GM12878 (cell line): ENCODE data around the gene GSKIP. TPM values are rescaled to one million over a fixed set of nuclear protein-coding genes. Genes with fewer than 3 reads are reported as not detected.

Experiments used
- ATAC-seq: fragments of 200-7000 bp; cut with Tn5 transposase; 3 replicates; pipeline ENCODE4 v1.9.1; 2020; ENCODE audit warnings: mild to moderate bottlenecking, moderate library complexity
- Bru-seq: library from RNA; stranded (reverse); fragments of 400-500 nt; gene quantifications from one replicate; lab custom pipeline; 2021; lab: Mats Ljungman, UMichigan
- BruChase-seq, 2 experiments: library from RNA; stranded (reverse); fragments of 400-500 nt; gene quantifications; one replicate each; lab custom pipeline; 2021; lab: Mats Ljungman, UMichigan
- BruUV-seq: library from RNA; stranded (reverse); fragments of 400-500 nt; replicated peaks from 2 replicates; lab custom pipeline; 2021; lab: Mats Ljungman, UMichigan
- CTCF ChIA-PET: fragments of 300-600 bp; sonication (Branson Sonifier 250); formaldehyde crosslinking; extraction: SDS; loops from one replicate; lab custom pipeline; 2021; ENCODE audit warnings: inconsistent platforms; lab: Yijun Ruan, JAX
- POLR2A ChIA-PET: fragments of 350-600 bp; formaldehyde crosslinking; extraction: SDS; loops from one replicate; lab custom pipeline; 2021; ENCODE audit warnings: inconsistent platforms; lab: Charles Lee
- RAD21 ChIA-PET: fragments of 300-600 bp; sonication (Branson Sonifier 250); formaldehyde crosslinking; loops from one replicate; lab custom pipeline; 2023; ENCODE audit warnings: antibody characterized with exemption; ENCODE audit not compliant: unreplicated experiment; lab: Charles Lee
- SMC1A ChIA-PET: fragments of 300-600 bp; sonication (Branson Sonifier 250); formaldehyde crosslinking; loops from one replicate; lab custom pipeline; 2023; ENCODE audit not compliant: unreplicated experiment, uncharacterized antibody; lab: Charles Lee
- DNase-seq: peaks from one replicate; pipeline ENCODE4 v3.0.0-alpha.2; 2011; ENCODE audit warnings: low read depth, low spot score
- FAIRE-seq: peaks from 3 replicates; lab custom pipeline; 2011; peaks lifted over from hg19 to GRCh38; lab: Jason Lieb, UNC
- H2AFZ ChIP-seq: 2 replicates; pipeline ENCODE4 v1.6.0; 2011; ENCODE audit warnings: low read depth, low read length, control low read depth; ENCODE audit not compliant: control insufficient read depth
- H3K27ac ChIP-seq: 2 replicates; pipeline ENCODE4 v1.5.1; 2011; ENCODE audit warnings: control low read depth; ENCODE audit not compliant: control insufficient read depth, insufficient read depth
- H3K27me3 ChIP-seq, 2 experiments: replicated peaks in 1 of 2; 2 replicates each; pipeline versions ENCODE4 v1.6.0 to v1.6.1; 2011; ENCODE audit warnings: low read length in 1 of 2; ENCODE audit not compliant: control insufficient read depth in 2 of 2, insufficient read depth in 2 of 2
- H3K36me3 ChIP-seq, 2 experiments: 2 replicates each; pipeline ENCODE4 v1.5.1; 2011; ENCODE audit warnings: low read length in 1 of 2; ENCODE audit not compliant: control insufficient read depth in 2 of 2, insufficient read depth in 2 of 2
- H3K4me1 ChIP-seq: 2 replicates; pipeline ENCODE4 v1.6.1; 2011; ENCODE audit warnings: mild to moderate bottlenecking, low read length, moderate library complexity, mixed read lengths; ENCODE audit not compliant: control insufficient read depth, insufficient read depth
- H3K4me2 ChIP-seq: 2 replicates; pipeline ENCODE4 v1.6.0; 2011; ENCODE audit warnings: control low read depth; ENCODE audit not compliant: control insufficient read depth, insufficient read depth
- H3K4me3 ChIP-seq: fragments of 200-600 bp; sonication (generic); 2 replicates; pipeline ENCODE4 v1.5.1; 2016
- H3K79me2 ChIP-seq: 2 replicates; pipeline ENCODE4 v1.6.0; 2011; ENCODE audit warnings: low read length; ENCODE audit not compliant: control insufficient read depth, insufficient read depth
- H3K9ac ChIP-seq: 2 replicates; pipeline ENCODE4 v1.8.0; 2011; ENCODE audit warnings: low read length, control low read depth, mixed read lengths; ENCODE audit not compliant: control insufficient read depth, insufficient read depth
- H3K9me3 ChIP-seq: replicated peaks from 3 replicates; pipeline ENCODE4 v1.5.1; 2011; ENCODE audit warnings: mild to moderate bottlenecking, low read length; ENCODE audit not compliant: control insufficient read depth, insufficient read depth
- H4K20me1 ChIP-seq: 2 replicates; pipeline ENCODE4 v1.6.0; 2011; ENCODE audit not compliant: control insufficient read depth, insufficient read depth
- FOS ChIP-seq: IDR thresholded peaks from 3 replicates; pipeline ENCODE4 v1.6.1; 2011; ENCODE audit warnings: borderline replicate concordance; ENCODE audit not compliant: insufficient read length; ENCODE audit errors: extremely low read depth
- HCFC1 ChIP-seq: fragments of 150-350 bp; IDR thresholded peaks from 2 replicates; pipeline ENCODE4 v1.6.1; 2014; ENCODE audit warnings: low read length
- IRF5 ChIP-seq: fragments of 450-650 bp; IDR thresholded peaks from 2 replicates; pipeline ENCODE4 v1.6.1; 2017; ENCODE audit warnings: borderline replicate concordance
- MXI1 ChIP-seq: fragments of 150-350 bp; IDR thresholded peaks from 2 replicates; pipeline ENCODE4 v1.6.1; 2011; ENCODE audit warnings: low read depth, mild to moderate bottlenecking, inconsistent platforms, low read length, improper control_type of control experiment
- NR2C1 ChIP-seq: fragments of 450-650 bp; IDR thresholded peaks from 2 replicates; pipeline ENCODE4 v1.6.1; 2017; ENCODE audit warnings: antibody characterized with exemption, mild to moderate bottlenecking, moderate library complexity
- POU2F2 ChIP-seq: IDR thresholded peaks from 3 replicates; pipeline ENCODE4 v1.6.1; 2011; ENCODE audit warnings: low read depth, mild to moderate bottlenecking, low read length, borderline replicate concordance
- RB1 ChIP-seq: fragments of 450-650 bp; formaldehyde crosslinking; IDR thresholded peaks from 2 replicates; pipeline ENCODE4 v1.6.1; 2017; ENCODE audit warnings: mild to moderate bottlenecking, borderline replicate concordance
- ZNF274 ChIP-seq: IDR thresholded peaks from one replicate; pipeline ENCODE4 v1.8.0; 2011; ENCODE audit not compliant: insufficient read length, insufficient read depth
- ZNF622 ChIP-seq: fragments of 450-650 bp; IDR thresholded peaks from 2 replicates; pipeline ENCODE4 v1.6.1; 2017; ENCODE audit warnings: mild to moderate bottlenecking, inconsistent platforms
- WGBS: methylation state at CpG from one replicate; pipeline ENCODE4 v1.1.6; 2016; ENCODE audit warnings: low lambda C conversion rate; ENCODE audit not compliant: insufficient replicate concordance, insufficient coverage; ENCODE audit errors: missing lambda C conversion rate; 5-methylcytosine and 5-hydroxymethylcytosine counted together
- in situ Hi-C: fragments of 300-500 bp; cut with MboI; formaldehyde crosslinking; loops from 9 replicates; pipeline ENCODE4 v1.14.3; 2018; ENCODE audit warnings: mixed read lengths
- intact Hi-C: fragments of 100-400 bp; cut with micrococcal nuclease; formaldehyde crosslinking; loops from one replicate; pipeline ENCODE4 v1.14.2; 2022; ENCODE audit not compliant: unreplicated experiment
- long read RNA-seq, 2 experiments: library from polyadenylated mRNA; unstranded; transcript quantifications; one replicate each; pipeline ENCODE4 v2.0.0, GENCODE V29; 2019 to 2020
- polyA minus RNA-seq, 3 experiments: library from RNA; depleted of rRNA, polyadenylated mRNA; stranded (reverse); fragments of >200 nt; gene quantifications; 2 replicates each; pipeline ENCODE4 v1.2.3, GENCODE V29; 2011
- polyA plus RNA-seq, 11 experiments: library from polyadenylated mRNA; depleted of rRNA in 4 of 11; unstranded in 6 of 11; stranded (reverse) in 5 of 11; fragments of >200 nt; fragmentation: Nextera tagmentation in 4 of 11; fragmentation: Illumina TruSeq in 1 of 11; extraction: Ambion mirVana in 4 of 11; extraction: Trizol in 1 of 11; gene quantifications; 1 replicate in 1 of 11; 2 replicates in 10 of 11; pipeline versions ENCODE4 v1.2.1 to v1.2.3, GENCODE V29; 2011 to 2016; ENCODE audit warnings: inconsistent platforms in 2 of 11, missing spikeins in 2 of 11, low read depth in 1 of 11
- total RNA-seq, 4 experiments: library from RNA; depleted of rRNA in 3 of 4; stranded (reverse); fragments of >200 nt in 3 of 4; fragmentation: Illumina TruSeq in 1 of 4; extraction: Trizol in 1 of 4; gene quantifications; 2 replicates each; pipeline versions ENCODE4 v1.2.1 to v1.2.3, GENCODE V29; 2013 to 2021
- TF ChIP-seq, protein P1 (sequence below): IDR thresholded peaks from 2 replicates; pipeline ENCODE4 v1.6.1; 2012; ENCODE audit warnings: improper control_type of control experiment, low read depth, low read length; ENCODE audit not compliant: insufficient replicate concordance

GSKIP gene, protein sequence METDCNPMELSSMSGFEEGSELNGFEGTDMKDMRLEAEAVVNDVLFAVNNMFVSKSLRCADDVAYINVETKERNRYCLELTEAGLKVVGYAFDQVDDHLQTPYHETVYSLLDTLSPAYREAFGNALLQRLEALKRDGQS
- total RNA-seq (2013; cell fraction: nucleolus; rRNA removed) = 11.2 and 11.3 TPM in 2 replicates
- total RNA-seq (2014; rRNA removed) (18.2 and 24.5 TPM in 2 replicates), total RNA-seq (2014; rRNA removed; fragmentation: Illumina TruSeq; extraction: Trizol) (22.0 and 22.8 TPM in 2 replicates), total RNA-seq (2021) (18.9 and 20.5 TPM in 2 replicates), polyA plus RNA-seq (2011; rRNA removed) (28.4 and 50.1 TPM in 2 replicates), polyA plus RNA-seq (2014; fragmentation: Illumina TruSeq; extraction: Trizol) (23.7 and 31.3 TPM in 2 replicates), polyA plus RNA-seq (2014; fragmentation: Nextera tagmentation; extraction: Ambion mirVana) (10 to 100 TPM; 37.7 to 75.2 TPM), polyA plus RNA-seq (2014; rRNA removed) (12.6 and 15.4 TPM in 2 replicates), polyA plus RNA-seq (2016; fragmentation: Nextera tagmentation; extraction: Ambion mirVana) (10 to 100 TPM; 34.3 to 43.2 TPM), polyA minus RNA-seq (2011; rRNA and poly(A)+ RNA removed) (10.9 and 17.1 TPM in 2 replicates), Bru-seq, nascent RNA (percentile 77 among the genes with signal in this experiment), BruChase-seq, experiment 1, labeled RNA remaining after a 6-hour chase (percentile 67 among the genes with signal in this experiment), BruChase-seq, experiment 2, labeled RNA remaining after a 2-hour chase (percentile 76 among the genes with signal in this experiment)
- polyA plus RNA-seq (2011; ENCODE audit: low read depth) = 10.6 TPM
- 9.8 and 11.3 TPM in 2 replicates for polyA plus RNA-seq (2011; cell fraction: cytosol; rRNA removed)
- polyA plus RNA-seq (2011; cell fraction: nucleus; rRNA removed) = 9.1 and 9.3 TPM in 2 replicates
- 13.6 and 13.9 TPM in 2 replicates for polyA plus RNA-seq (2012)
- 5.3 and 7.6 TPM in 2 replicates for polyA minus RNA-seq (2011; cell fraction: cytosol; rRNA and poly(A)+ RNA removed)
- 3.5 and 6.0 TPM in 2 replicates for polyA minus RNA-seq (2011; cell fraction: nucleus; rRNA and poly(A)+ RNA removed)
- long read RNA-seq, experiment 1, transcript GSKIP-205 (4 exons, 2,218 nt) = major isoform, 19 of 27 reads
- long read RNA-seq, experiment 1, partial matches to known transcripts = 4 of 27 reads
- long read RNA-seq, experiment 1, other reads (novel, unspliced or antisense) = 2 of 27 reads
- long read RNA-seq, experiment 2, transcript GSKIP-201 (3 exons, 2,140 nt) = minor isoform, 12 of 220 reads
- long read RNA-seq, experiment 2, transcript GSKIP-205 (4 exons, 2,218 nt) = major isoform, 184 of 220 reads
- long read RNA-seq, experiment 2, partial matches to known transcripts = 21 of 220 reads
- long read RNA-seq, experiment 2, other reads (novel, unspliced or antisense) = 2 of 220 reads

DNA sequence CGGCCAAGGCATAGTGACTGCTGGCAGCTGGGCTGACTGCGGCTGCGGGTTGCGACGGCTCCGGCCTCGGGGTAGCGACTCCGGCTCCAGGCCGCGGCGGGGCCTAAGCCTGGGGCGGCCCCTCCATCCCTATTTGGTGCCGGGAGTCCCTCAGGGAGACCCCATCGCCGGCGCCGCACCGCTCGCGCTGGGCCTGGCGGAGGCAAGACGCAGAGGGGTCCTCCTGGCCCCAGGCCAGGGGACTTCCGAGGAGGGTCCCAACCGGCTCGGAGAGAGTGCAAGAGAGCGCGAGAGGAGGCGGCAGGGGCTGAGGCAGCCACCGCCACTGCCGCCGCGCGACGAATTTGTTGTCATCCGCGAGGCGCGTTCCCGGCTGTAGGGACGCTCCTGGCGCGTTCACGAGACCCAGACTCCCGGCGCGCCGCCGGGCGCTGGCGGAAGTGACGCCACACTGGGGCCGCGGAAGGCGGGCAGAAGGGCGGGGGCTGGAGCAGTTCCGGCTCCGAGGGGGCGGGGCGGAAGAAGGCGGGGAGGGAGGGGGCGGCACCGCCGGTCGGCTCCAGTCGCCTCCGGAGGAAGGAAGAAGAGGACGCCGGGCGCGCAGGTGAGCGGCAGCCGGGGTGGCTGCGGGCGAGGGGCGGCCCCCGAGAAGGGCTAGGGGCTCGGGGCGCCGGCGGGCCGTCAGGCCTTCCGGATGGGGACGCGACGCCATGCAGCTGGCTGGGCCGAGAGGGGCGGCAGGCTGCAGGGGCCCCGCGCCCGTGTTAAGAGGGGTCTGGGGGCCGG is at the start of gene GSKIP, which contains the start of gene ATG2B:
Gene GSKIP, plus strand, starts transcription at position 562 of the 786 bp plus-strand sequence. CDS start 18,722 bp downstream, outside the sequence.
Gene ATG2B, minus strand, starts transcription at position 377 of the 786 bp plus-strand sequence. Its CDS starts 365 bp downstream, at position 12.
- Histone ChIP-seq H3K4me1 (peaks cover 12% of the 10 kb centered on the region), H3K27me3 (no peaks in the 10 kb centered on the region), H3K27ac (peak within 1 kb of the TSS; percentile 76), H3K9ac (peak within 1 kb of the TSS; percentile 87), H3K79me2 (peaks cover 53% of the 10 kb centered on the region), H3K4me3 (peak within 1 kb of the TSS; percentile 98), H2AFZ (peak within 1 kb of the TSS; percentile 95), H3K4me2 (peak within 1 kb of the TSS; percentile 94), H4K20me1 (no peaks in the 10 kb centered on the region), H3K9me3 (no peaks in the 10 kb centered on the region), H3K36me3 (no peaks in the 10 kb centered on the region)
- SMC1A ChIA-PET = interaction anchor here (1.0 kb wide), 1 partner anchor 17 kb away, joined by 3 read pairs; no protein-coding TSS in a partner anchor
- FAIRE-seq (no peak), DNase-seq (peak; percentile 71), ATAC-seq (peak; percentile 86)
- POLR2A ChIA-PET = interaction anchor here (0.6 to 1.1 kb wide), 2 partner anchors 20 to 1518 kb away, joined by 3 to 8 read pairs; no protein-coding TSS in a partner anchor
- 2% methylated on average over 78 of the region's 92 CpGs for WGBS
- CTCF ChIA-PET = interaction anchor here (1.0 kb wide), 1 partner anchor 27 kb away, joined by 4 read pairs; no protein-coding TSS in a partner anchor
- in situ Hi-C loops (no loop called here), intact Hi-C loops (loop anchor here (1.0 kb wide), 1 partner anchor 28 kb away; no protein-coding TSS in a partner anchor)
- no TSS peak for BruUV-seq
- RAD21 ChIA-PET = interaction anchor here (1.5 kb wide), 1 partner anchor 17 kb away, joined by 3 read pairs; no protein-coding TSS in a partner anchor
- TF ChIP-seq NR2C1 = no peak
- TF ChIP-seq, protein P1, sequence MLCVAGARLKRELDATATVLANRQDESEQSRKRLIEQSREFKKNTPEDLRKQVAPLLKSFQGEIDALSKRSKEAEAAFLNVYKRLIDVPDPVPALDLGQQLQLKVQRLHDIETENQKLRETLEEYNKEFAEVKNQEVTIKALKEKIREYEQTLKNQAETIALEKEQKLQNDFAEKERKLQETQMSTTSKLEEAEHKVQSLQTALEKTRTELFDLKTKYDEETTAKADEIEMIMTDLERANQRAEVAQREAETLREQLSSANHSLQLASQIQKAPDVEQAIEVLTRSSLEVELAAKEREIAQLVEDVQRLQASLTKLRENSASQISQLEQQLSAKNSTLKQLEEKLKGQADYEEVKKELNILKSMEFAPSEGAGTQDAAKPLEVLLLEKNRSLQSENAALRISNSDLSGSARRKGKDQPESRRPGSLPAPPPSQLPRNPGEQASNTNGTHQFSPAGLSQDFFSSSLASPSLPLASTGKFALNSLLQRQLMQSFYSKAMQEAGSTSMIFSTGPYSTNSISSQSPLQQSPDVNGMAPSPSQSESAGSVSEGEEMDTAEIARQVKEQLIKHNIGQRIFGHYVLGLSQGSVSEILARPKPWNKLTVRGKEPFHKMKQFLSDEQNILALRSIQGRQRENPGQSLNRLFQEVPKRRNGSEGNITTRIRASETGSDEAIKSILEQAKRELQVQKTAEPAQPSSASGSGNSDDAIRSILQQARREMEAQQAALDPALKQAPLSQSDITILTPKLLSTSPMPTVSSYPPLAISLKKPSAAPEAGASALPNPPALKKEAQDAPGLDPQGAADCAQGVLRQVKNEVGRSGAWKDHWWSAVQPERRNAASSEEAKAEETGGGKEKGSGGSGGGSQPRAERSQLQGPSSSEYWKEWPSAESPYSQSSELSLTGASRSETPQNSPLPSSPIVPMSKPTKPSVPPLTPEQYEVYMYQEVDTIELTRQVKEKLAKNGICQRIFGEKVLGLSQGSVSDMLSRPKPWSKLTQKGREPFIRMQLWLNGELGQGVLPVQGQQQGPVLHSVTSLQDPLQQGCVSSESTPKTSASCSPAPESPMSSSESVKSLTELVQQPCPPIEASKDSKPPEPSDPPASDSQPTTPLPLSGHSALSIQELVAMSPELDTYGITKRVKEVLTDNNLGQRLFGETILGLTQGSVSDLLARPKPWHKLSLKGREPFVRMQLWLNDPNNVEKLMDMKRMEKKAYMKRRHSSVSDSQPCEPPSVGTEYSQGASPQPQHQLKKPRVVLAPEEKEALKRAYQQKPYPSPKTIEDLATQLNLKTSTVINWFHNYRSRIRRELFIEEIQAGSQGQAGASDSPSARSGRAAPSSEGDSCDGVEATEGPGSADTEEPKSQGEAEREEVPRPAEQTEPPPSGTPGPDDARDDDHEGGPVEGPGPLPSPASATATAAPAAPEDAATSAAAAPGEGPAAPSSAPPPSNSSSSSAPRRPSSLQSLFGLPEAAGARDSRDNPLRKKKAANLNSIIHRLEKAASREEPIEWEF = no peak
- 0 out of 3 replicates have a peak, but pooled peaks have one; percentile 16 for TF ChIP-seq POU2F2
- TF ChIP-seq FOS = no peak
- TF ChIP-seq ZNF622 = no peak
- 0 out of 2 replicates have a peak, but pooled peaks have one; percentile 14 for TF ChIP-seq RB1
- no peak for TF ChIP-seq ZNF274
- TF ChIP-seq MXI1 = peak; percentile 39; the same call in 1 of the 2 replicates
- TF ChIP-seq HCFC1 = peak; percentile 49; the same call in 1 of the 2 replicates
- TF ChIP-seq IRF5 = no peak
